Hematopoietic multipotent progenitor cell treated with erythropoietin and hydrocortisone succinate and interleukin-3 and kit ligand, for 15 days (in vitro differentiated cells): Measurements from ENCODE around the gene NKIRAS1.
"Not testable (repeated sequence)": the region's sequence is repeated elsewhere in the genome, so short reads cannot be mapped to it uniquely, and the experiment has no call there.

Experiments
- DNase-seq: peaks from one replicate; pipeline ENCODE4 v3.0.0-alpha.2; 2015; ENCODE audit warnings: low spot score

The NKIRAS1 gene

GRCh38 chr3:23904545-23904944, 12.2 kb downstream of the NKIRAS1 start:
- DNase-seq, result no peak

GRCh38 chr3:23900744-23901143, 16.0 kb downstream of the NKIRAS1 start:
- no peak for DNase-seq

- DNase-seq, result no peak
Observed at GRCh38 chr3:23895181-23895580, 21.6 kb downstream of the NKIRAS1 start.

- DNase-seq, result no peak
Observed at GRCh38 chr3:23894254-23895061, 22.3 kb downstream of the NKIRAS1 start.

- DNase-seq, result no peak
Observed at GRCh38 chr3:23889950-23890349, 26.8 kb downstream of the NKIRAS1 start.

GRCh38 chr3:23889386-23889785, 27.4 kb downstream of the NKIRAS1 start:
- no peak for DNase-seq

GRCh38 chr3:23888617-23889228, 28.1 kb downstream of the NKIRAS1 start:
- peak; percentile 65 for DNase-seq

- DNase-seq, result no peak
Observed at GRCh38 chr3:23886311-23886710, 30.5 kb downstream of the NKIRAS1 start.

GRCh38 chr3:23885210-23885609, 31.6 kb downstream of the NKIRAS1 start:
- DNase-seq, result no peak

- DNase-seq, result no peak
Observed at GRCh38 chr3:23884481-23884880, 32.3 kb downstream of the NKIRAS1 start.

GRCh38 chr3:23882487-23882918, 34.3 kb downstream of the NKIRAS1 start:
- DNase-seq, result no peak

GRCh38 chr3:23881993-23882392, 34.8 kb downstream of the NKIRAS1 start:
- DNase-seq, result not testable (repeated sequence)

GRCh38 chr3:23880703-23881339, 36.0 kb downstream of the NKIRAS1 start:
- DNase-seq, result no peak

GRCh38 chr3:23879485-23879884, 37.3 kb downstream of the NKIRAS1 start:
- DNase-seq, result no peak

GRCh38 chr3:23877329-23877980, 39.3 kb downstream of the NKIRAS1 start:
- no peak for DNase-seq

- DNase-seq, result no peak
Observed at GRCh38 chr3:23876923-23877322, 39.9 kb downstream of the NKIRAS1 start.

GRCh38 chr3:23875113-23875725, 41.6 kb downstream of the NKIRAS1 start:
- no peak for DNase-seq

GRCh38 chr3:23874359-23875112, 42.3 kb downstream of the NKIRAS1 start:
- DNase-seq, result no peak

- DNase-seq, result no peak
Observed at GRCh38 chr3:23873941-23874340, 42.8 kb downstream of the NKIRAS1 start.

GRCh38 chr3:23872330-23872729, 44.5 kb downstream of the NKIRAS1 start:
- no peak for DNase-seq

GRCh38 chr3:23871361-23871760, 45.4 kb downstream of the NKIRAS1 start:
- not testable (repeated sequence) for DNase-seq
